B cell (primary cell): ENCODE results near the gene CHN1. TPM values are rescaled to one million over a fixed set of nuclear protein-coding genes. Genes with fewer than 3 reads are reported as not detected.

ENCODE experiments used
- ATAC-seq: fragments of 200-7000 bp; cut with Tn5 transposase; one replicate; pipeline ENCODE4 v1.10.0; 2021; ENCODE audit warnings: low read depth, mild to moderate bottlenecking, moderate number of reproducible peaks, moderate library complexity
- CTCF ChIA-PET: fragments of 350-600 bp; sonication (Branson Sonifier 250); formaldehyde crosslinking; loops from one replicate; lab custom pipeline; 2021; ENCODE audit warnings: antibody characterized with exemption, inconsistent platforms; lab: Charles Lee
- POLR2A ChIA-PET: fragments of 350-600 bp; sonication (Branson Sonifier 250); formaldehyde crosslinking; loops from one replicate; lab custom pipeline; 2021; ENCODE audit warnings: antibody characterized with exemption; lab: Charles Lee
- DNase-seq: peaks from one replicate; pipeline ENCODE4 v3.0.0; 2013
- H2AFZ ChIP-seq: 2 replicates; pipeline ENCODE4 v1.6.1; 2012; ENCODE audit warnings: mild to moderate bottlenecking, low read depth, low read length; ENCODE audit not compliant: insufficient read depth, poor library complexity, severe bottlenecking
- H3K27ac ChIP-seq, 2 donors: 1 replicate in 1 of 2; 2 replicates in 1 of 2; pipeline ENCODE4 v1.5.1; 2012 to 2013; ENCODE audit warnings: low read length in 2 of 2, mild to moderate bottlenecking in 2 of 2, moderate library complexity in 1 of 2
- H3K27me3 ChIP-seq, 4 experiments: fragments of 200-600 bp in 1 of 4; sonication (generic) in 1 of 4; replicated peaks in 1 of 4; 1 replicate in 2 of 4; 2 replicates in 2 of 4; pipeline versions ENCODE4 v1.6.1 to v1.7.0; 2013 to 2016; ENCODE audit warnings: low read length in 3 of 4, mild to moderate bottlenecking in 2 of 4, mixed read lengths in 1 of 4, moderate library complexity in 1 of 4; ENCODE audit not compliant: insufficient read depth in 4 of 4, control insufficient read depth in 3 of 4; ENCODE audit errors: control extremely low read depth in 1 of 4
- H3K36me3 ChIP-seq, 2 experiments: replicated peaks in 1 of 2; 1 replicate in 1 of 2; 2 replicates in 1 of 2; pipeline versions ENCODE4 v1.6.1 to v1.7.1; 2013; ENCODE audit warnings: low read length in 1 of 2; ENCODE audit not compliant: insufficient read depth in 2 of 2, control insufficient read depth in 1 of 2; ENCODE audit errors: control extremely low read depth in 1 of 2, extremely low read depth in 1 of 2
- H3K4me1 ChIP-seq, 2 donors: fragments of 200-600 bp in 1 of 2; sonication (generic) in 1 of 2; 1 replicate in 1 of 2; 2 replicates in 1 of 2; pipeline versions ENCODE4 v1.5.1 to v1.6.1; 2013 to 2017; ENCODE audit warnings: low read length in 2 of 2; ENCODE audit not compliant: control insufficient read depth in 2 of 2, insufficient read depth in 2 of 2
- H3K4me2 ChIP-seq: replicated peaks from 2 replicates; pipeline ENCODE3; 2012; ENCODE audit warnings: mild to moderate bottlenecking, low read depth, low read length; ENCODE audit not compliant: poor library complexity, severe bottlenecking
- H3K4me3 ChIP-seq, 5 experiments: fragments of 200-600 bp in 1 of 5; sonication (generic) in 1 of 5; 1 replicate in 3 of 5; 2 replicates in 2 of 5; pipeline versions ENCODE4 v1.5.1 to v1.7.0; 2011 to 2016; ENCODE audit warnings: low read length in 4 of 5, mild to moderate bottlenecking in 4 of 5, low read depth in 2 of 5, control low read depth in 1 of 5, moderate library complexity in 1 of 5; ENCODE audit not compliant: insufficient read depth in 1 of 5; ENCODE audit errors: control extremely low read depth in 1 of 5, extremely low read depth in 1 of 5
- H3K79me2 ChIP-seq: fragments of 200-600 bp; sonication (generic); one replicate; pipeline ENCODE4 v1.6.0; 2016; ENCODE audit warnings: low read length; ENCODE audit not compliant: control insufficient read depth, insufficient read depth
- H3K9ac ChIP-seq: fragments of 200-600 bp; sonication (generic); 2 replicates; pipeline ENCODE4 v1.6.1; 2017; ENCODE audit warnings: mild to moderate bottlenecking, low read length, moderate library complexity
- H3K9me3 ChIP-seq, 3 donors: one replicate each; pipeline versions ENCODE4 v1.6.1 to v1.7.1; 2013; ENCODE audit warnings: low read length in 2 of 3; ENCODE audit not compliant: control insufficient read depth in 2 of 3, insufficient read depth in 1 of 3; ENCODE audit errors: control extremely low read depth in 1 of 3
- H4K20me1 ChIP-seq: 2 replicates; pipeline ENCODE4 v1.6.0; 2012; ENCODE audit warnings: mild to moderate bottlenecking, low read length; ENCODE audit not compliant: insufficient read depth, control insufficient read depth, poor library complexity, severe bottlenecking
- H3K27ac Mint-ChIP-seq: one replicate; pipeline ENCODE4 v1.8.0; 2021; ENCODE audit warnings: mixed read lengths
- H3K27me3 Mint-ChIP-seq: one replicate; pipeline ENCODE4 v1.8.0; 2021; ENCODE audit warnings: mixed read lengths
- H3K4me1 Mint-ChIP-seq: one replicate; pipeline ENCODE4 v1.8.0; 2021; ENCODE audit warnings: mixed read lengths
- H3K4me3 Mint-ChIP-seq: one replicate; pipeline ENCODE4 v1.8.0; 2021; ENCODE audit warnings: mixed read lengths
- H3K9me3 Mint-ChIP-seq: one replicate; pipeline ENCODE4 v1.8.0; 2022; ENCODE audit warnings: mixed read lengths; ENCODE audit not compliant: insufficient read depth
- CTCF ChIP-seq: fragments of 200-600 bp; IDR thresholded peaks from one replicate; pipeline ENCODE4 v1.8.0; 2022; ENCODE audit warnings: antibody characterized with exemption, mild to moderate bottlenecking
- EZH2 ChIP-seq: IDR thresholded peaks from 2 replicates; pipeline ENCODE4 v1.6.1; 2012; ENCODE audit warnings: borderline replicate concordance, low read depth, mild to moderate bottlenecking, moderate library complexity, low read length; ENCODE audit not compliant: insufficient read depth, poor library complexity, severe bottlenecking
- whole genome bisulfite sequencing: methylation state at CpG from one replicate; pipeline ENCODE4 v1.1.5; 2013; ENCODE audit warnings: missing lambda C conversion rate; ENCODE audit not compliant: insufficient coverage; 5-methylcytosine and 5-hydroxymethylcytosine counted together
- intact Hi-C: fragments of 100-400 bp; cut with micrococcal nuclease; formaldehyde crosslinking; loops from one replicate; pipeline ENCODE4 v1.10.0; 2022
- polyA plus RNA-seq: library from polyadenylated mRNA; depleted of rRNA; stranded (reverse); fragments of >200 nt; gene quantifications from 2 replicates; pipeline ENCODE4 v1.2.3, GENCODE V29; 2012
- total RNA-seq, 2 donors: library from RNA; stranded (reverse); fragments of 120-200 nt in 1 of 2; gene quantifications; 1 replicate in 1 of 2; 2 replicates in 1 of 2; pipeline versions ENCODE4 v1.2.3 to v1.2.4, GENCODE V29; 2013 to 2022

Gene CHN1
- total and polyA plus RNA-seq, 2 donors (not counting 1 experiment from before 2014, with no cell fraction given), result 0.79 to 1.4 TPM

DNA sequence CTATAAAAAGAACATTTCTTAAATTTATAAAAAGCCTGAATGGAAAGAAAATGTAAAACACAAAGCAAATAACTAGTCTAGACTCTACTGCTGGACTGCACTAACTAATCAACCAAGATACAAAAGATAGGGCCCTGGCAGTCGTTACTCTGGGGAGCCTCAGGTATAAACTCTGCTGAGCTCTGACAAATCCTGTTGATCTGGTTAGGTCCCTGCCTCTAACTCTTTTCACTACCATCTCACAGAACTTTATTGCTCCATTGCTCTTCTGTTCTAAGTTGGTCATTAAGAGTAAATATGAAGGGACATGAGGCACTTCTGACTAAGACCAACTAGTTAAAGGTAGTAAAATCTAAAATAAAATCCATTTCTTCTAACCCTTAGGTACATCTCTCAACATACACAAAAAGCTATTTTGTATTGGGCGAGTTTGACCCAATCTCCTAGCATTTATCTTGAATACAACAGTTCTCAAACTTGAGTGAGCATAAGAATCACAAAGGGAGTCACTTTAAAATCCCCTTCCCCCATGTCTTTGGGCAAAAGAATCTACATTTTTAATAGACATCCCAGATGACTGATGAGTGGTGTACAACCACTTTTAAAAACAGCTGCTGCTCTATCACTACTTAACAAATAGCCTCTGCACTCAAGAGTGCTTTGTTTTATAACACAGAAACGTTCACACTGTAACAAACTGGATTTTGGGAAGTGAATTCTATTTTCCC is 2.5 kb downstream of the CHN1 start:
- POLR2A ChIA-PET, result no interaction called here

More for the DNA sequence above, 2.5 kb downstream of the CHN1 start:
- Mint-ChIP-seq H3K4me1 (peaks cover 12% of the 10 kb centered on the region), H3K27me3 (peaks cover 51% of the 10 kb centered on the region), H3K27ac (no peak overlapping the region), H3K4me3 (no peak overlapping the region), H3K9me3 (no peaks in the 10 kb centered on the region)
- no peak for ATAC-seq
- H3K79me2 ChIP-seq, result no peaks in the 10 kb centered on the region
- no peak overlapping the region for H3K9ac ChIP-seq
- peaks cover 0 to 42% (median 35%) of the 10 kb centered on the region in 4 experiments for H3K27me3 ChIP-seq
- H3K4me3 ChIP-seq, result no peak overlapping the region
- no peaks in the 10 kb centered on the region for H3K9me3 ChIP-seq
- intact Hi-C loops, result no loop called here
- H3K4me1 ChIP-seq, result peaks cover 7 to 11% of the 10 kb centered on the region in 2 donors
- no peak overlapping the region for H3K27ac ChIP-seq
- no peak overlapping the region for H3K4me2 ChIP-seq
- no peak for DNase-seq
- no peak overlapping the region for H2AFZ ChIP-seq
- CTCF ChIA-PET, result interaction anchor here (1.5 kb wide), 1 partner anchor 35 kb away, joined by 5 read pairs; no protein-coding TSS in a partner anchor
- H3K36me3 ChIP-seq, result no peaks in the 10 kb centered on the region
- TF ChIP-seq EZH2 (no peak), CTCF (no peak)
- H4K20me1 ChIP-seq, result no peaks in the 10 kb centered on the region
- 100% methylated on average over 1 of the region's 3 CpGs for WGBS
